Stomach (tissue), 19 donors: ENCODE measurements around the gene CER1. TPM values are rescaled to one million over a fixed set of nuclear protein-coding genes. Genes with fewer than 3 reads are reported as not detected.

ENCODE experiments used
- DNase-seq, 2 donors: peaks; one replicate each; pipeline versions ENCODE4 v3.0.0 to v3.0.0-alpha.2; 2013 to 2019
- H3K27ac ChIP-seq, 5 donors: fragments of 200-600 bp in 4 of 5; sonication (generic) in 4 of 5; one replicate each; pipeline ENCODE4 v1.5.1; 2013 to 2019; ENCODE audit warnings: mild to moderate bottlenecking in 1 of 5, moderate library complexity in 1 of 5
- H3K27me3 ChIP-seq, 3 donors: fragments of 200-600 bp; sonication (generic); one replicate each; pipeline ENCODE4 v1.5.1; 2017 to 2019; ENCODE audit warnings: mixed run types in 1 of 3
- H3K36me3 ChIP-seq, 4 donors: fragments of 200-600 bp; sonication (generic); 1 replicate in 3 of 4; 2 replicates in 1 of 4; pipeline ENCODE4 v1.5.1; 2016 to 2019
- H3K4me1 ChIP-seq, 4 donors: fragments of 200-600 bp; sonication (generic); one replicate each; pipeline ENCODE4 v1.5.1; 2016 to 2019
- H3K4me3 ChIP-seq, 4 donors: fragments of 200-600 bp; sonication (generic) in 3 of 4; one replicate each; pipeline ENCODE4 v1.5.1; 2016 to 2019; ENCODE audit warnings: mild to moderate bottlenecking in 1 of 4
- H3K9me3 ChIP-seq, 4 donors: fragments of 200-600 bp; sonication (generic); one replicate each; pipeline ENCODE4 v1.5.1; 2016 to 2019
- EP300 ChIP-seq: sonication (generic); formaldehyde crosslinking; IDR thresholded peaks from one replicate; pipeline ENCODE4 v1.6.1; 2017; ENCODE audit warnings: antibody characterized with exemption
- POLR2A ChIP-seq, 4 donors: fragments of 450-650 bp; IDR thresholded peaks; one replicate each; pipeline ENCODE4 v1.6.1; 2016; ENCODE audit warnings: antibody characterized with exemption in 4 of 4, control low read depth in 2 of 4, mild to moderate bottlenecking in 1 of 4, moderate library complexity in 1 of 4
- POLR2AphosphoS5 ChIP-seq, 3 donors: sonication (generic); formaldehyde crosslinking; IDR thresholded peaks; one replicate each; pipeline ENCODE4 v1.6.1; 2016; ENCODE audit warnings: antibody characterized with exemption in 3 of 3
- WGBS, 5 donors: extraction: QIAGEN DNeasy Blood & Tissue Kit in 3 of 5; methylation state at CpG; one replicate each; pipeline versions ENCODE4 v1.1.5 to v1.1.7; 2013 to 2018; 5-methylcytosine and 5-hydroxymethylcytosine counted together
- intact Hi-C: fragments of 100-400 bp; cut with DNase I; formaldehyde crosslinking; loops from one replicate; pipeline ENCODE4 v1.15.1; 2023; ENCODE audit warnings: low total_unique reads
- long read RNA-seq, 10 donors: transcript quantifications; one replicate each; lab custom pipeline, GENCODE V29; 2026
- polyA plus RNA-seq, 3 donors: library from polyadenylated mRNA; stranded (reverse); fragments of 200-250 nt; gene quantifications; one replicate each; pipeline ENCODE4 v1.2.3, GENCODE V29; 2013
- total RNA-seq, 5 donors: library from RNA; depleted of rRNA; stranded (reverse); fragments of >200 nt; gene quantifications; one replicate each; pipeline versions ENCODE4 v1.1.0 to v1.2.3, GENCODE V29; 2014 to 2016
- TF ChIP-seq, protein P1 (sequence below), 7 experiments: fragments of 450-650 bp in 4 of 7; fragments of 200-600 bp in 3 of 7; sonication (generic) in 3 of 7; IDR thresholded peaks; one replicate each; pipeline ENCODE4 v1.5.1; 2016 to 2019; ENCODE audit warnings: antibody characterized with exemption in 7 of 7, control low read depth in 2 of 7, mild to moderate bottlenecking in 1 of 7
- donor health status: healthy with polysubstance abuse.
- donor health status: Bipolar disorder and iron deficiency.
- donor health status: healthy.

The CER1 gene, protein sequence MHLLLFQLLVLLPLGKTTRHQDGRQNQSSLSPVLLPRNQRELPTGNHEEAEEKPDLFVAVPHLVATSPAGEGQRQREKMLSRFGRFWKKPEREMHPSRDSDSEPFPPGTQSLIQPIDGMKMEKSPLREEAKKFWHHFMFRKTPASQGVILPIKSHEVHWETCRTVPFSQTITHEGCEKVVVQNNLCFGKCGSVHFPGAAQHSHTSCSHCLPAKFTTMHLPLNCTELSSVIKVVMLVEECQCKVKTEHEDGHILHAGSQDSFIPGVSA
- total RNA-seq, result not detected
- polyA plus RNA-seq, result not detected
- long read RNA-seq, donor 1, result 0 reads
- long read RNA-seq, donor 2, partial matches to known transcripts, result 0 of 1 reads
- long read RNA-seq, donor 2, other reads (novel, unspliced or antisense), result 0 of 1 reads
- long read RNA-seq, donor 3, result 0 reads
- long read RNA-seq, donor 4, result 0 reads
- long read RNA-seq, donor 5, result 0 reads
- long read RNA-seq, donor 6, result 0 reads
- long read RNA-seq, donor 7, result 0 reads
- long read RNA-seq, donor 8, result 0 reads
- long read RNA-seq, donor 9, result 0 reads
- long read RNA-seq, donor 10, result 0 reads

DNA sequence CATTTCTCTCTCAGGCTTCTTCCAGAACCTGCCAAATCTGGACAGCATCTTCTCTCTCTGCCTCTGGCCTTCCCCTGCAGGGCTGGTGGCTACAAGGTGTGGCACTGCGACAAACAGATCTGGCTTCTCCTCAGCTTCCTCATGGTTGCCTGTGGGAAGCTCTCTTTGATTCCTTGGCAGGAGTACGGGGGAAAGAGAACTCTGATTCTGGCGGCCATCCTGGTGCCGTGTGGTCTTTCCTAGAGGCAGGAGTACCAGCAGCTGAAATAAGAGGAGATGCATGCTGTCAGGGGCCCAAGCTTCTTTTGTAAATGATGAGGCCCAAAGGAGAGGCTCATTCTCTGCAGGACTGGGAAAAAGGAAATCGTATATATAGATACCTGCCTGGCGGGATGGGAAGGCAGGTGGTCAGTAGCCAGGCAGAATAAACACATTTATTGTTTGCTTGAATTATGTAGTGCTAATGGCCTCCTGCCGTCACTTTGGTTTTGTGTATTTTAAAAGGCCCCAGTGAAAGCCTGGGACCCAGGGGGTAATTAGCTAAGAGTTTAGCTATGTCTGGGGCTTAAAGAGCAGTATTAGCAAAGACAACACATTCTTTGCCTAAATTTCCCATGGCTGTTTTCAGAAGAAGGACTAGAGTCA is at the start of gene CER1:
Gene CER1, minus strand, starts transcription at position 343 of the 645 bp plus-strand sequence. Its CDS starts 61 bp downstream, at position 282.
- no peak for DNase-seq
- H3K27me3 ChIP-seq, result peaks cover 0 to 17% (median 0%) of the 10 kb centered on the region in 3 donors
- WGBS, 5 donors, result 30 to 55% (median 35%) methylated on average over 7 of the region's 7 CpGs
- H3K27ac ChIP-seq, result no peak within 1 kb of the TSS
- no peaks in the 10 kb centered on the region for H3K36me3 ChIP-seq
- no peaks in the 10 kb centered on the region for H3K9me3 ChIP-seq
- intact Hi-C loops, result no loop called here
- no peak within 1 kb of the TSS for H3K4me3 ChIP-seq
- TF ChIP-seq POLR2A (IDR thresholded peaks at IDR 0.05) (no peak), POLR2AphosphoS5 (IDR thresholded peaks at IDR 0.05) (no peak), EP300 (no peak)
- TF ChIP-seq, protein P1, sequence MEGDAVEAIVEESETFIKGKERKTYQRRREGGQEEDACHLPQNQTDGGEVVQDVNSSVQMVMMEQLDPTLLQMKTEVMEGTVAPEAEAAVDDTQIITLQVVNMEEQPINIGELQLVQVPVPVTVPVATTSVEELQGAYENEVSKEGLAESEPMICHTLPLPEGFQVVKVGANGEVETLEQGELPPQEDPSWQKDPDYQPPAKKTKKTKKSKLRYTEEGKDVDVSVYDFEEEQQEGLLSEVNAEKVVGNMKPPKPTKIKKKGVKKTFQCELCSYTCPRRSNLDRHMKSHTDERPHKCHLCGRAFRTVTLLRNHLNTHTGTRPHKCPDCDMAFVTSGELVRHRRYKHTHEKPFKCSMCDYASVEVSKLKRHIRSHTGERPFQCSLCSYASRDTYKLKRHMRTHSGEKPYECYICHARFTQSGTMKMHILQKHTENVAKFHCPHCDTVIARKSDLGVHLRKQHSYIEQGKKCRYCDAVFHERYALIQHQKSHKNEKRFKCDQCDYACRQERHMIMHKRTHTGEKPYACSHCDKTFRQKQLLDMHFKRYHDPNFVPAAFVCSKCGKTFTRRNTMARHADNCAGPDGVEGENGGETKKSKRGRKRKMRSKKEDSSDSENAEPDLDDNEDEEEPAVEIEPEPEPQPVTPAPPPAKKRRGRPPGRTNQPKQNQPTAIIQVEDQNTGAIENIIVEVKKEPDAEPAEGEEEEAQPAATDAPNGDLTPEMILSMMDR (IDR thresholded peaks at IDR 0.05), result no peak
- H3K4me1 ChIP-seq, result no peaks in the 10 kb centered on the region

DNA sequence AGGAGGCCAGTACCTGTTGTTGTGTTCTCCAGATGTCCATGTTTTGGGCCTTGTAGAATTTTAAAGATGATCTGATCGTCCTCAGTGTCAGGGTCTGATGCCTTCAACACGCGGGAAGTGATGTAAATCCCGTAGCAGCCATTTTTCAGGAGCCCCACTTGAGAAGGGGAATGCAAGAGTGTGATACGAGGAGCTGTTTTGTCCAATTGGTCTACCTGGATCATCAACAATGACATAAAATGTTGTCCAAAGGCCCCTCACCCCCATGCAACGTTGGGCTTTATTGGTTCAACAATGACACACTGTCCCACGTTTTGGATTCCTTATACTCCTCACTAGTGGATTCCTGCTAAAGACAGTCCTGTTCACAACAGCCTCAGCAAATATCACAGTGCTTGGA is 48.1 kb upstream of the CER1 start:
- no peak overlapping the region for H3K4me3 ChIP-seq
- 73 to 82% (median 78%) methylated on average over 7 of the region's 7 CpGs for WGBS, 5 donors
- no peak for DNase-seq
- no peaks in the 10 kb centered on the region for H3K27me3 ChIP-seq
- H3K27ac ChIP-seq, result no peak overlapping the region
- H3K9me3 ChIP-seq, result no peaks in the 10 kb centered on the region
- peaks cover 0 to 4% (median 0%) of the 10 kb centered on the region in 4 donors for H3K4me1 ChIP-seq
- intact Hi-C loops, result no loop called here
- TF ChIP-seq, protein P1 (IDR thresholded peaks at IDR 0.05), result no peak
- TF ChIP-seq POLR2AphosphoS5 (IDR thresholded peaks at IDR 0.05), result no peak
- no peak for TF ChIP-seq EP300
- TF ChIP-seq POLR2A (IDR thresholded peaks at IDR 0.05), result no peak
- no peaks in the 10 kb centered on the region for H3K36me3 ChIP-seq

DNA sequence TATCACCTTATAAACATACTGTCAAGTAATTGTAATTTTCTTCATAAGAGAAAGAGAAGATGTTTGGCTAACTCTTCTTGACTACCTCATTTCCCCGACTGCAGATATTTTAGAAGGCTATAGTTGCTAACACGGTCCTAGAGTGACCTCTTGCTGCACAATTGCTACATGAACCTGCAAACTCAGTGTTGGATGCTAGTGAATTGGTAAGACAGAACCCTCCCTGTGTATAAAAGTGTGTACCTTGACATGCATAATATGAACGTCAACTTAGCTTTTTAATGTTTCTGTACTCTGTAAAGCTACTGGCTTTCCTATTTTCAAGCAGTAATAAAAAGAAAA is 46.7 kb upstream of the CER1 start:
- WGBS, 5 donors, result 30 to 46% (median 31%) methylated on average over 3 of the region's 3 CpGs
- intact Hi-C loops, result loop anchor here (10.0 kb wide), 1 partner anchor 154 kb away; no protein-coding TSS in a partner anchor
- Histone ChIP-seq H3K4me3 (no peak overlapping the region), H3K27ac (no peak overlapping the region), H3K4me1 (peaks cover 0 to 4% (median 0%) of the 10 kb centered on the region in 4 donors), H3K27me3 (no peaks in the 10 kb centered on the region), H3K36me3 (no peaks in the 10 kb centered on the region), H3K9me3 (no peaks in the 10 kb centered on the region)
- peak in 1 of 2 donors; percentile 44 for DNase-seq
- TF ChIP-seq POLR2AphosphoS5 (IDR thresholded peaks at IDR 0.05), result no peak
- TF ChIP-seq, protein P1 (IDR thresholded peaks at IDR 0.05), result no peak
- TF ChIP-seq EP300, result no peak
- TF ChIP-seq POLR2A (IDR thresholded peaks at IDR 0.05), result no peak

DNA sequence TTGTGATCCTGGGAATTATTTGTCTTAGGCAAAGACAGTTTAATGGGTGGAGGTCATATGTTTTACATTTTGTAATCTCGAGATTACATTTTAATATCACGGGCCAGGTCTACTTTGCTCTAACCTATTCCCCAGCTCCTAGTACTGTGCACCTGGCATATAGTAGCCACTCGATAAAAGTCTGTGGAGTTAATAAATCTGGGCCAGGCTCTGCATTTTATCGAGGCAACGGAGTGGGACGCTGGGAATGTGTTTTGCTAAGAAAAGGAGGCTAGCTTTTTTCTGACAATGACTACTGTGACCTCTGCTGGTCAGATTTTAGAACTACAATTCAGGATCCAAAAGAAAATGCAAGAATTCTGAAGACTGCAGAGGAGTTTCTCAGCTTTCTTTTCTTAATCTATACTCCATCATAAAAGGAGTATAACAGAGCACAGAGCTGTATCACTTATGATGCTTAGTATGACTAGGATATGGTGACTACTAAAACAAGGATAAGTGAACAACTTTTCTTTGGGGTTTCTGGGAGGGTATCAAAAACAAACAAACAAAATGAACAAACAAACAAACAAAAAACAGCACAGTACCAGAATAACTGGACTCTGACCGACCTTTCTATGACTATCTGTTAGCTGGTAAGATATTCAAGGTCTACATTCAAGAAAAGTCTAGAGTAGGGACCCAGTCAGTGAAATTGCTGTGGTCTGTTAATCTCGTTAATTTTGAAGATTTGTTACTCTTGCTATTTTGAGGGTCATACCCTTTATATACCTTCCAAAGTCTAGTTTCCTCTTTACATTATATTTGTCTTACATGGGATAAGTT is 46.1 kb upstream of the CER1 start:
- no peaks in the 10 kb centered on the region for H3K9me3 ChIP-seq
- intact Hi-C loops, result loop anchor here (10.0 kb wide), 1 partner anchor 154 kb away; no protein-coding TSS in a partner anchor
- no peak overlapping the region for H3K27ac ChIP-seq
- H3K36me3 ChIP-seq, result no peaks in the 10 kb centered on the region
- TF ChIP-seq, protein P1 (IDR thresholded peaks at IDR 0.05), result peak in 5 of 7 experiments; percentile 42 to 71 (median 56)
- no peak for TF ChIP-seq POLR2A (IDR thresholded peaks at IDR 0.05)
- no peak overlapping the region for H3K4me3 ChIP-seq
- peaks cover 0 to 4% (median 0%) of the 10 kb centered on the region in 4 donors for H3K4me1 ChIP-seq
- DNase-seq, result peak in 1 of 2 donors; percentile 78
- WGBS, 5 donors, result 20 to 32% (median 21%) methylated on average over 8 of the region's 8 CpGs
- H3K27me3 ChIP-seq, result no peaks in the 10 kb centered on the region
